SW 1271 (cell line): ENCODE data around the gene ENAH.
"Not testable (repeated sequence)": the region's sequence is repeated elsewhere in the genome, so short reads cannot be mapped to it uniquely, and the experiment has no call there.

Experiments
- DNase-seq, 2 experiments: peaks; one replicate each; lab custom pipeline; 2025; lab: John Stamatoyannopoulos, UW

The ENAH gene

DNA sequence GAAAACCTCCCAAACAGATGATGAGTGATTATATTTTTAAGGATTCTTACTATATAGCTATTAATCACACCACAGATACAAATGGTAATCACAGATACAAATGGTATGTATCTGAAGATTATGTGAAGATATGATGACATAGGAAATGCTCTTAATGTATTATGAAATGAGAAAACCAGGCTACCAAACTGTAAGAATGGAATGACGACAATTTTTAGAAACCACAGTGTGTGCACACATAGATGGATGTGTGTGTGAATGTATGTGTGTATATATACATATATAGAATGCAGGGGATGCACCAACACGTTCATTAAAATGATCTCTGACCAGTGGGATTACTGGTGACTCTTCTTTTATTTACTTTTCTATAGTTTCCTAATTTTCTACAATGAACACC lies 21.5 kb upstream of the ENAH start:
- DNase-seq = no peak

DNA sequence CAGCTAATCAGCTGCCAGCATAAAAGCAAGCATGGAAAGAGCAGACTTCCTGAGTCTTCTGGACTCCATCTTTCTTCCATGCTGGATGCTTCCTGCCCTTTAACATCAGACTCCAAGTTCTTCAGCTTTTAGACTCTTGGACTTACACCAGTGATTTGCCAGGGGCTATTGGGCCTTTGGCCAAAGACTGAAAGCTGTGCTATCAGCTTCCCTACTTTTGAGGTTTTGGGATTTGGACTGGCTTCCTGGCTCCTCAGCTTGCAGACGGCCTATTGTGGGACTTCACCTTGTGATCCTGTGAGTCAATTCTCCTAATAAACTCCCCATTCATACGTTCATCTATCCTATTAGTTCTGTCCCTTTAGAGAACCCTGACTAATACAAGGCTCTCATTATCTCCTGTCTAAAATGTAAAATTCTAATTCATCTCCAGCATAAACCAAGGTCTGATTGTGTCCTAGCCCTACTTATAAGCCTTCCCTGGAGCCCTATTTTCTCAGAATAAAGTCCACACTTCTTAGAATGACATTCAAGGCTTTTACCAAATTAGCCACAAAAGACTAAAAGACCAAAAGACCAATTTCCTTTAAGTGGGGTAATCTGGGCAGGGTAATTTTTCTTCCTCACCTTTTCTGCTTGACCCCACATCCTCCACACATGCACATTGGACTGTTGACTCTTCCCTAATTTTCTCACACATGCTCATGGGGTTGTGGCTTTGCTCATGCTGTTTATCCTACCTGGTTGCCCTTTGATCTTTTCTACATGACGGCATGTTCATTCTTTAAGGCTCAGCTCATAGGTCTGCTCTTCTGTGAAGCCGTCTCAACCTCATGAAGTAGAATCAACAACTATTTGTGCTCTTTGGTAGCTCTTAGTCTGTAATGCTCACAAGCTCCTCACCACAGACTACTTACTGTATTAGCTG lies 18.1 kb upstream of the ENAH start:
- DNase-seq = no peak

DNA sequence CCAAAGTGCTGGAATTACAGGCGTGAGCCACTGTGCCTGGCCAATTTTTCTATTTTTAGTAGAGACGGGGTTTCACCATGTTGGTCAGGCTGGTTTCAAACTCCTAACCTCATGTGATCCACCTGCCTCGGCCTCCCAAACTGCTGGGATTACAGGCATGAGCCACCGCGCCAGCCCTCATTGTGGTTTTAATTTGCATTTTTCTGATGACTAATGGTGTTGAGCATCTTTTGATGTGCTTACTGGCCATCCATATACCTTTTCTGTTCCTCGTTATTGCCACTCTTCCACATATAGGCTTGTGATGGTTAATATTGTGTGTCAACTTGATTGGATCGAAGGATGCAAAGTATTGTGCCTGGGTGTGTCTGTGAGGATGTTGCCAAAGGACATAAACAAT lies 17.4 kb upstream of the ENAH start:
- no peak for DNase-seq

DNA sequence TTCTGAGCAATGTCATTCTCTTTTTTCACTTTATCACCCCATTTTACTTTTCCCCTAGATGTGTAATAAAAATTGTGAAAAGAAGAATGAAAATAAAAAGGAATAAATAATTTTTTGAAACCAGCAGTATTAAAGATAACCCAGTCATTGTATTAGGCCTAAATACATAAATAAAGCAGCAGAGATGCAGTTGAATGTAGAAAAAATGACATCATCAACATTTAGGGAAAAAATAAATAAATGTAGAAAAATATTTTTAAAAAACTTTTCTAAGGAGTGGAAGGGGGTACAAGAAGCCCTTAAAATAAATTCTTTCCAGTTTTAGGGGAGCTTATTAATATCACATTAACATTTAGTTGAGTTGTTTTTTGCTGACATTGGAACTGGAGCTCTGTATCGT lies 15.3 kb upstream of the ENAH start:
- DNase-seq = no peak

DNA sequence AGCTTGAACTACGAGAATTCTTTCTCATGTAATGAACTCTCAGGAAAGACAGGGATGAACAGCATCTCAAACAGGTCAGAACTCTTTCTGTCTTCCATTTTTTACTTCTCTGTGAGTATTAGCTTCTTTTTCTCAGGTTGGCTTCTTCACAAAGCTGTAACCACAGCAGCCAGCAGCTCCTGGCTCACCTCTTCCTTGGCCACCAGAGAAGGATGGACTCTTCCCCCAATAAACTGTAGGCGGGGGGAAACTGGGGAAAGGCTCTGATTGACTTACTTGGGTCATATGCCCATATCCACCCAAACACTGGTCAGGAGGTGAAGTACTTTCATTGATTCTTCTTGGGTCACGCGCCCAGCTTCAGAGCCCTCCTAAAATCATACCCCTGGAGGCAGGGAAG lies 14.4 kb upstream of the ENAH start:
- DNase-seq = no peak

DNA sequence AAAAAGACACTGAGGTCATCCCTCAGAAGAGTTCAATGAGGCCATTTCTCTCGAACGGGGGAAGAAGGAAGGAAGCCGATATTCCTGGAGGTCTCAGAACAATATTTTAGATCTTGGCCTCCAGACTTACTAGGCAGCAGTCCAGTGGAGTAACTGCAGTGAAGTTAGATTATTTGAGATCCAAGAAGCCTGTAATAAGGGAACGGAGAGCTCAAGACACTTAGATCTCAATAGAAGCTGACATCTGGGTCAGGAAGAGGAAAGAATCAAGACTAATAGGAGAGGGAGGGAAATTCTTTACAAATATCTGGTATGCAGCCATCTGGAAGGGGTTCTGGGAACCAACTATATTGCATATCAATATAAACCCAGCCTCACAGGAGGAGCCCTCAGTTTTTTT lies 13.6 kb upstream of the ENAH start:
- no peak for DNase-seq

DNA sequence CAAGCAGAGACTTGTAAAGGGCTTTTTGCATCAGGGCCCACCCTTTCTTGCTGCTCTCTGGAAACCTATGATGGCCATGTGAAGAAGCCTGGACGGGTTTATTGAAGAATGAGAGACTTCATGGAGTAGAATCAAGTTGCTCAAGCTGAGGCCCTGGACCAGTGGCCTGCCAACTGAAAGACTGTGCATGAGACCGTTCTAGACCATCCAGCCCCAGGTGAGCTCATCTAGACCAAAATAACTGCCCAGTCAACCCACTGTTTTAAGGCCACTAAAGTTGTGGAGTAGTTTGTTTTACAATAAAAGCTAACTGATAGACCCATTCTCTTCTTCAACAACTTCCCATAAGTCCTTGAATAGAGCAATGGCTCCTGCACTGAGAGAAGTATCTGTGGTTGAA lies 11.8 kb upstream of the ENAH start:
- no peak for DNase-seq

DNA sequence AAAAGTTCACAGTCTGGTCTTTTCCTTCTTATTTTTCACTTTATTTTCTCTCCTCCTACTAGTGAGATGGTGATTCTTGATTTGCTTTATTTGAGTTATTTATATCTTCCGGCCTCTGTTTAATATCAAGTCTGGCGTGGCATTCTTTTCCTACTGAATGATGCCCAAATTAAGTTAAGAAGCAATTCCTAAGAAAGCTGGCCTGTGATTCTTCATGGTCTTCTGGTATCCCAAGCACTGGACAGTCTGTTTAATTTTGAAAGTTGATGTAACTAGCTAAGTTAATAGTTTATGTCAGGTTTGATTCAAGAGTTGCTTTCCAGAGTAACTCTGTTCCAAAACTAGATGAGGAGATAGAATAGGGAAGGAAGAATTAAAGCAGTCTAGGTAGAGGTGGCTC lies 9.2 kb upstream of the ENAH start:
- DNase-seq = no peak

DNA sequence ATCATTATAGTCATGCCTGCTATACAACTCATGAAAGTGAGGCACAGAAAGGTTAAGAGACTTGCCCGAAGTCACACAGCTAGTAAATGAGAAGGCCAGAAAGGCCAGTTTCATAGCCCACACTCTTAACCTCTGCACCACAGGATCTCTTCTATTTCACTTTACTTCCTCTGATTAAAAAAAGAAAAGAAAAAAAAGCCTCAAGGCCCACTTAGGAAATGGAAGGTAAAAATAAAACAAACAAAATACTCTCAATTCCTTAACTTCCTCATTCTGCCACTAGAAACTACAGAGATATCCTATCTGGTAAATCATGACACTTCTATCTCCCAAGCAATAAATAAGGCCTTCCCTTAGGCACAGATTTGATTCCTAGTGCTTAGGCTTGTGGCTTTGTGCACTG lies 7.6 kb upstream of the ENAH start:
- no peak for DNase-seq

DNA sequence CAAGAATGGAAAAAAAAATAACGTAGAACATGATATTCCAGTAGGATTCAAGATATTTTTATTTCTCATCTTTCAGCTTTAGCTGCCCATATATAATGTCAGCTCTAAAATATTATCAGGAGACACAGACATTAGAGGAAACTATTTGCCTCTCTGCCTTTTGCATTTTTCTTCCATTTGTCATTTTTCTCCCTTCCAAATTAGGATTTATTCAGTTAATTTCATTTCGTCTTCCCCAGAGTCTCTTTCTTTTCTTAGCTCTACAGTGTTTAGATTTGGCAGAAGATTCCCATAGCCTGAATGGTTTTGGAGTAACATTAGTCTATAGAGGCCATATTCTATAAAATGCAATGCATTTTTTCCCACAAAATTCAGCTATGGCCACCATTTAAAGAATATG lies 5.1 kb upstream of the ENAH start:
- no peak for DNase-seq

DNA sequence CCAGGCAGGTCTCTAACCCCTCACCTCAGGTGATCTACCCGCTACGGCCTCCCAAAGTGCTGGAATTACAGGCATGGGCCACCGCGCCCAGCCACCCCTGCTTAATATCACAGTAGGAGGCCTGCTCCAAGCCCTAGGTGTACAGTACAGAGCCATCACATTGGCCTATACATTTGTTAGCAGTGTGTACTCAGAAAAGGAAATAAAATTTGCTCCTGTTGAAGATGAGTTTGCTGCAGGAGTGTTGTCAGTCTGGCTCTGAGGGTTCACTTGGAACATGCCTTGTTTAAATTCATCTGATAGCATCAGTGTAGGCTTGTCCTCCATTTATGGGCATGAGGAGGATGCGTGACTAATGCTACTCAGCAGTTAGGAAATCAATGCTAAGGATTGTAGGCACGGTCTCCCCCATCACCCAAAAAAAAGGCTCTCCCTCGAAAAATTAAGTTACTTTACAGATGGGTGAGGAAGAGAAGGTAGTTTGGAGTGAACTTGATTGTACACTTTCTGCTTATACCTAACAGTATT lies 4.6 kb upstream of the ENAH start:
- no peak for DNase-seq

DNA sequence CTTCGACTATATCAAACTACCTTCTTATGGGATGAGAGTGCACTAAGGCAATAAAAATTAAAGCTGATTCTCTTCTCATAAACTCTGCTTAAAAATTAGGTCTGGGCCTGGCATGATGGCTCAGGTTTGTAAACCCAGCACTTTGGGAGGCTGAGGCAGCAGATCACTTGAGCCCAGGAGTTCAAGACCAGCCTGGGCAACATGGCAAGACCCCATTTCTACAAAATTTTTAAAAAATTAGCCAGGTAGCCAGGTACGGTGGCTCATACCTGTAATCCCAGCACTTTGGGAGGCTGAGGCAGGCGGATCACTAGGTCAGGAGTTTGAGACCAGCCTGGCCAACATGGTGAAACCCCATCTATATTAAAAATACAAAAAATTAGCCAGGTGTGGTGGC lies 3.3 kb upstream of the ENAH start:
- not testable (repeated sequence) for DNase-seq

DNA sequence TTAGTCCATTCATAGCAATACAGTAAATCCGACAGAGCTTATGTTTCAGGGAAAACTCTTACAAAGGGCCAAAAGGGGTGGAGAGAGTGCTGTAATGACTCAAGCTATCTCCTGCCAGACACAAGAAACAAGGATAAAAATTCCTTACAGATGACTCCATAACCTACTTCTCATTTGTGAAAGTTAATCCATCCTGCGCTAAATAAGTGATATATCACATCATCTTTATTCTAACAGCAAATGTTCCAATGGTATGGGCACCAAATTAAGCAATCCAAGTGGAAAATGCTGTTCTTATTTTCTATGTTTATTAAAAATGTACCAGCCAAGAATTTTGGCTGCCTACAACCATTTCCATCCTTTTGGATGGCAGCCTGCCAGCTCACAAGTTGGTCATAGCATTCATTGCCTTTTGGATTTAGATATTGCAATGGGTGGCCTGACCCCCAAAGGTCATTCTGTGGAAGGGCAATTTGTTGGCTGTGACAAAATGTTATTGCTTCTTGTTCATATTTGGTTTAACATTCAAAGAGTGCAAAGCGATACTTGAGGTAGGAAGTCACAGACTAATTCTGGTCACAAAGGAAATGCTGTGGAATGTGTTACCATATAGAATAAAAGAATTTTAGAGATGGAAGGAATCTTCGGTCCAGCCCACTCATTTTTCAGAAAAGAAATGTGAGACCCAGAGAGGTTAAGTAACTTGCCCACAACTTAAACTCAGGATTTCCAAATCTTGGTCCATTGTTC lies 2.8 kb upstream of the ENAH start:
- DNase-seq = peak; percentile 55 to 86

DNA sequence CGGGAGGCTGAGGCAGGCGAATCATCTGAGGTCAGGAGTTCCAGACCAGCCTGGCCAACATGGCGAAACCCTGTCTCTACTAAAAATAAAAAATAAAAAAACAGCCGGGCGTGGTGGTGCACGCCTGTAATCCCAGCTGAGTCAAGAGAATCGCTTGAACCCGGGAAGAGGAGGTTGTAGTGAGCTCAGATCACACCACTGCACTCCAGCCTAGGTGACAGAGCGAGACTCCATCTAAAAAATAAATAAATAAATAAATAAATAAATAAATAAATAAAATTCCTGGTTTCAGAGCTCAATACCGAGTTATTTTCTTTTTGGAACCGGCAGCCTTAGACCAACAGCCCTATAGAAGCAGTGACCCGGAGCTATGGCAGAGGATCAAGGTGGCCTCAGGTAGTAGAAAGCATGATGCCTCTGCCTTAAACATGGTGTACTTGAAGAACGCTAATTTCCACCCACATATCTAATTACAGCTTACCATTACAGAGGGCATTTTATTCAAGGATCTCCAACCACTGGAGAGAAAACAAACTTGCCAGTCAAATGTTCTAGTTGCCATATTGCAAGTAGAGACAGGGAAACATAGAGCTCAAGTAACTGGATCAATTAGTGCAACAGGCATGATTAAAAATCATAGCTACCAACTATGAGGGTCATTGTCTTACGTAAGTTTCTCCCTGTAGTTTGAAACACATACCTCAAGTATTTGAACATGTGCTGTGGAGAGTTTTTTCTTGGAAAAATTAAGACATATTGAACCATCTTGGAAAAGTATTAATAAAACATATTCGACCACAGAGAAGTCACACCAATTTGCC lies 2.0 kb upstream of the ENAH start:
- peak in 1 of 2 experiments; percentile 40 for DNase-seq

DNA sequence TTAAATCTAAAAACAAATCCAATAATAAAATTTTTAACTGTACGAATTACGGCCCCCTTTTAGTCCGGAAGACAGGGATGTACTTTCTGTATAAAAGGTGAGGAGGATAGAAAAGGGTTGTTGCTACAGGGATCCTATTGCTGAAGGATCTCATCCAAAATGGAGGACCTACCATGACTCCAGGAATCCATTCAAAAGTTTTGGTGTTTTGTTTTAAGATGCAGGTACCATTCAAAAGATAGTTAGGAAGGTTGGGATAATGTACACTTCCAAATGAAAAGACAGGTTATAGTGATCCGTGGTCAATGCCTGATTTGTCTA lies 1.3 kb upstream of the ENAH start:
- DNase-seq = peak in 1 of 2 experiments; percentile 36

DNA sequence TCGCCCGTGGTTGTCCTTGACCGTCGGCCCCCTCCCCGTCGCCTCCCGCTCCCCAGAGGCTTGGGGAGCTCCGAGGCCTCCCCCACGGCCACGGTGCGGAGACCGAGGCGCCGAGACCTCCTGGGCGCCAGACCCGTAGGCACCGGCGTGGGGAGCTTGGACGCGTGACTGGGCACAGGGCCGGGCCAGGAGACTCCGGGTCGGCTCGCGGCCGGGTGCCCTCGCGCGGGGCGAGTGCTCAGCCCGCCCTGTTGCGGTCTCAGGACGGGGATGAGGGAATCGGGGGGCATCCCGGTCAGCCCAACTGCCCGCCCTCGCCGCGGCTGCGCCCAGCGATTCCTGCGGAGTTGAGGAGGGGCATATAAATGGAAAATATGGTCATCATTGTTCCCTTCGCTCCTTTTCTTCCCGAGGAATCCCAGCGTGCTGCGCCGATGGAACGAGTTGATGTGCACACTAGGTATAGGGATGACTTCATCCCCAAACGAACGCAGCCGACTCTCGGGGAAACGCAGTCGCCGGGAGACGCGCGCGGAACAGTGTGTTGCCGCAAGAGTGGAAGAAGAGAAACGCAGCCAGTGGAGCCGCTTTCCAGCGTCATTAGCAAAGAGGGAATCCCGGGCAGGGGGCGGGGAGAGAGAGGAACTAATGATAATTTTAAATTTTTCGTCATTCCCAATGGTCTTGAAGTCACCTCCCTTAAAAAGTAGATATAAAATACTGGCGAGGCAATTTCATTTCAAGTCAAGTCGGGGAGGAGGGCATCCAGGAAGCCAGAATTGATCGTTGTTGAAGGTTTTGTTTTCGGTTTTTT lies 747 bp upstream of the ENAH start:
- DNase-seq = peak; percentile 15 to 36

DNA sequence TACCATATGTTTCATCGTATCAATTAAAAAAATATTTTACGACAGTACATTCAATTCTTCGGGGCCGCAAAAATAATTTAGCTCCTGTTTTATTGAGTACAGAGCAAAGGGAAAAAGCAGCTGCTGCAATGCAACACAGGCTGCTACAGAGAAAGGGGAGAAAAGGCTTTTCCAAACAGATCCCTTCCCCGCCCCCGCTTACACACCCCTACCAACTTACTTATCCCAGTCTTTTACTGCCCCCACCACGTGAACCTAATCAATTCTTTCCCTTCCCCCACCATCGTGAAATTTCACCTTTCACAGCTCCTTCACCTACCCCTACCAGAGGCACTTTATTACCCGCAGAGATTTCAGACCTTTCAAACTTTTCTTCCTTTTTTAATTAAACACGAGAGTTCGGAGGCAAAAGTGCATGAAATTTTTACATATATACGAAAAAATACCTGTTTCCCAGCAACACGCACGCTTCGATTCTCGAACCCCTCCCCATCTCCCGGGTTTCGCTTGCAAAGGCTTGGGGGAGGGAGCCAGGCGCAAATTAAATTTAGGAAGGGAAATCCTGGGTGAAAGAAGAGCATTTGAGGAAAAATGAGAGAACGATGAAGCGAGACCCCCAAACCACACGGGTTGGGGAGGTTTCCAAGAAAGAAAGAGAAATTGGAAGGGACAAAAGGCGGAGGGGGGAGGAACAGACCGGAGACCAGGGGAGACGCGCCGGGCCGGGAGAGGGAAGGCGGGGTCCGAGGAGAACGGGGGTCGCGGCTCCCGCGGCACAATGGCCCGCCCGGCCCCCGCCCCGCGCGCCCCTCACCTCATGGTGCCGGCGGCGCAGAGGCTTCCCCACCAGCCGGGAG lies 823 bp downstream of the ENAH start:
- peak in 1 of 2 experiments; percentile 6 for DNase-seq

DNA sequence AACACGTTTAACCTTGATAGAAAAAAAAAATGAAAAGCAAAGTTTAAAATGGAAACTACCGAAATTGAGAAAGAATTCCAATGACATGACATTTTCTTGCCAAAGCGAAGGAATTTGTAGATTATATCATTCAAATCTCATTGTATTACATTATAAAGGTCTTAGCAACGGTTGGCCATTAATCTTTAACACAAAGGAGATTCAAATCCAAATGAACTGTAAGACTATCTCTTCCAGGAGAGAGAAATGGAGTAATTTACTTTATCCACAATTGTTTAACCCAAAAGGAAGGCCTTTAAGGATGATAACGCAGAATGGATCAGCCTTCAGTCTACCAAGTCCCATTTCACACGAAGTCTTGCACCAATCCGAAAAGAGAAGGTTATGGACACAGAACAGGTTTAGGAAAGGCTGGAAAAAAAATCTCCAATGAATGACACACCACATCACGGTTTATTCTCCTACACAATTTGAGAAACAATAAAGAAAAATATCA lies 1.5 kb downstream of the ENAH start:
- DNase-seq = no peak

DNA sequence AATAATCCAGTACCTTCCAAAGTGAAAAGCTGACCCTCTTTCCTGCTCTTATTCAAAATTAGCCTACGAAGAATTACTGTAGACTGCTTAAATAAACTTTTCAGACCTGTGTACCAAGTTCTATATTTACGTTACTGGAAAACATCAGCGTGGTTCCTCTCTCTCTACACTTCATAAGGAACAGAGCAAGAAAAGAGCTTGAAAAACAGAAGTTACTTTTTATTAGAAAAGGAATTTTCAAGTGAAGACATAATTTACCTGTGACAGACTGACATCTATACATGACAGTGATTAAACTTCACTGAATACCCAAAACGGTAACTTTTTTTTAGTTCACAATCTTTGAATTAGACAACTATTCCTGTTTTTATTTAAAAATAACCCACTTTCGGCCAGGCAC lies 2.7 kb downstream of the ENAH start:
- DNase-seq = no peak

DNA sequence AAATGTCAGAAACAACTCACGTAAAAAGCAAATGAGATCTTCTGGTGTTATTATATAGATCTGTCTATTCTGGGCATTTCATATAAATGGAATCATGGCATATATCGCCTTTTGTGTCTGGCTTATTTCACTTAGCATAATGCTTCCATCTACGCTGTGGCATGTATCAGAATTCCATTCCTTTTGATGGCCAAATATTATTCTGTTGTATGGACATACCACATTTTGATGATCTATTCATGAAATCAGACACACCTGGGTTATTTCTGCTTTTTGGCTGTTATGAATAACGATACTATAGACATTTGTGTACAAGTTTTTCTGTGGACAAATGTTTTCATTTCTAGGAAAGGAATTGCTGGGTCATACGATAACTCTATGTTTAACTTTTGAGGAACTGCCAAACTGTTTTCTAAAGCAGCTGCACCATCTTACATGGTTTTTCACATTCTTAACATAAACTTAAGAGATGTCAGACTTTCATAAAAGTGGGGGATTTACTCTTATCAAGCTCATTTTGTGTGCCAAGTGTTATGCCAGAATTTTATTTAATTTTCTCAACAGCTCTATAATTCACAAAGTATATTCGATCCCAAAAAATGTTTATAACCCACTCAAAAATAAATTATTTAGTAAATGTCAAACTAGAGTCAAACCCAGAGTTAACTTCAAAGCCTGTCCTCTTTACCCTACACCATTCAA lies 7.6 kb downstream of the ENAH start:
- no peak for DNase-seq
